ENCODE measurements around the gene CCDC90B. TPM values are rescaled to one million over a fixed set of nuclear protein-coding genes. Genes with fewer than 3 reads are reported as not detected.
"Not testable (repeated sequence)": the region's sequence is repeated elsewhere in the genome, so short reads cannot be mapped to it uniquely, and the experiment has no call there.

Gene CCDC90B
- total RNA-seq, 1 donor = 22.9 TPM

- peak; percentile 9 to 77 (median 57) for DNase-seq (ENCODE audit: low read depth in 2 of 3, low spot score in 2 of 3)
Observed at GRCh38 chr11:83292709-83293456, 6.7 kb upstream of the CCDC90B start.

GRCh38 chr11:83287631-83288030 lies 1.5 kb upstream of the CCDC90B start:
- no peak for DNase-seq (ENCODE audit: low read depth in 2 of 3, low spot score in 2 of 3)

GRCh38 chr11:83285151-83285770 lies 906 bp downstream of the CCDC90B start:
- DNase-seq (ENCODE audit: low read depth in 2 of 3, low spot score in 2 of 3) = no peak

GRCh38 chr11:83284501-83285150 lies 1.5 kb downstream of the CCDC90B start:
- peak in 1 of 3 donors; percentile 3 for DNase-seq (ENCODE audit: low read depth in 2 of 3, low spot score in 2 of 3)

GRCh38 chr11:83282084-83282716 lies 4.0 kb downstream of the CCDC90B start:
- DNase-seq (ENCODE audit: low read depth in 2 of 3, low spot score in 2 of 3) = no peak

GRCh38 chr11:83280256-83280655 lies 5.9 kb downstream of the CCDC90B start:
- no peak for DNase-seq (ENCODE audit: low read depth in 2 of 3, low spot score in 2 of 3)

GRCh38 chr11:83278351-83278750 lies 7.8 kb downstream of the CCDC90B start:
- no peak for DNase-seq (ENCODE audit: low read depth in 2 of 3, low spot score in 2 of 3)

GRCh38 chr11:83275888-83276641 lies 10.1 kb downstream of the CCDC90B start:
- no peak for DNase-seq (ENCODE audit: low read depth in 2 of 3, low spot score in 2 of 3)

- DNase-seq (ENCODE audit: low read depth in 2 of 3, low spot score in 2 of 3) = no peak
Observed at GRCh38 chr11:83272627-83273026, 13.5 kb downstream of the CCDC90B start.

- DNase-seq (ENCODE audit: low read depth in 2 of 3, low spot score in 2 of 3) = not testable (repeated sequence)
Observed at GRCh38 chr11:83271734-83272133, 14.4 kb downstream of the CCDC90B start.

- DNase-seq (ENCODE audit: low read depth in 2 of 3, low spot score in 2 of 3) = not testable (repeated sequence)
Observed at GRCh38 chr11:83269080-83269479, 17.1 kb downstream of the CCDC90B start.

- no peak for DNase-seq (ENCODE audit: low read depth in 2 of 3, low spot score in 2 of 3)
Observed at GRCh38 chr11:83265331-83265730, 20.8 kb downstream of the CCDC90B start.

- DNase-seq (ENCODE audit: low read depth in 2 of 3, low spot score in 2 of 3) = no peak
Observed at GRCh38 chr11:83259559-83259958, 26.6 kb downstream of the CCDC90B start.

GRCh38 chr11:83257761-83258168 lies 28.4 kb downstream of the CCDC90B start:
- DNase-seq (ENCODE audit: low read depth in 2 of 3, low spot score in 2 of 3) = no peak

- DNase-seq (ENCODE audit: low read depth in 2 of 3, low spot score in 2 of 3) = no peak
Observed at GRCh38 chr11:83256602-83257340, 29.4 kb downstream of the CCDC90B start.

- no peak for DNase-seq (ENCODE audit: low read depth in 2 of 3, low spot score in 2 of 3)
Observed at GRCh38 chr11:83255366-83255765, 30.8 kb downstream of the CCDC90B start.

- no peak for DNase-seq (ENCODE audit: low read depth in 2 of 3, low spot score in 2 of 3)
Observed at GRCh38 chr11:83252941-83253340, 33.2 kb downstream of the CCDC90B start.

GRCh38 chr11:83252266-83252665 lies 33.9 kb downstream of the CCDC90B start:
- no peak for DNase-seq (ENCODE audit: low read depth in 2 of 3, low spot score in 2 of 3)

- peak; percentile 3 to 57 (median 37) for DNase-seq (ENCODE audit: low read depth in 2 of 3, low spot score in 2 of 3)
Observed at GRCh38 chr11:83249972-83250593, 36.1 kb downstream of the CCDC90B start.

All from hematopoietic multipotent progenitor cell (in vitro differentiated cells).